HuH-7 (cell line): ENCODE measurements around the gene INCA1.
A peak's percentile ranks its signal among the peaks of the same experiment; 100 is the strongest.

Experiments used
- DNase-seq: peaks from one replicate; pipeline ENCODE4 v3.0.0; 2011; ENCODE audit warnings: low spot score

INCA1 gene

GRCh38 chr17:4970273-4970672 is 27.0 kb downstream of the INCA1 start:
- no peak for DNase-seq

- DNase-seq: no peak
Measured at GRCh38 chr17:4969551-4970173, 27.7 kb downstream of the INCA1 start.

GRCh38 chr17:4969047-4969550 is 28.2 kb downstream of the INCA1 start:
- no peak for DNase-seq

DNA sequence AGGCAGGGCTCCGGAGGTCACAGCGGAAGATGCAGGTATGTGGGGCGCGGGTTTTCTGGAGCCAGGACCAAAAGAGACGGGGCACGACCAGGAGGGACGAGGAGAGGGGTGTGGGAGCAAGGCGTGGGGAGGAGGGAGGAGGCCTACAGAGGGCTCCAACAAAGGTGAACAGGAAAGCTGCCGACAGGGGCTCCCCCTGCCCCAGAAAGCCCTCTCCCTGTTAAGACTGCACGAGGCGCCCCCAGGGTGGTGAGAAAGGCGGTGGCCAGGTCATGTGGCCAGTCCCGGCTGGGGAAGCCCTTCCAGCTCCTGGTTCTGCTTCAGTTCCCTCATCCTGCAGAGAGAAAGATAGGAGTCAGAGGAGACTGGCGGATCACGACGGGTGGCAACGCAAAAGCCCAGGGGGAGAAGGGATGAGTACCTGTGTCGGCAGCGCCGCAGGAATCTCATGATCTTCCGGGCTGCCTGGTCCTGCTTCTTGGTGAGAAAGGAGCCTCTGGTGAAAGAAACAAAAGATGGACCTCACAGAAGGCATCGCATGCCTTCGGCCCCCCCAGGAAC is 28.8 kb downstream of the INCA1 start:
- DNase-seq: no peak

- DNase-seq: peak; percentile 75
Measured at GRCh38 chr17:4967539-4968485, 29.5 kb downstream of the INCA1 start, which contains the start of gene SPAG7. TSS of gene SPAG7 (minus strand) at chr17:4967817. CDS start at chr17:4967804, 13 bp downstream.

DNA sequence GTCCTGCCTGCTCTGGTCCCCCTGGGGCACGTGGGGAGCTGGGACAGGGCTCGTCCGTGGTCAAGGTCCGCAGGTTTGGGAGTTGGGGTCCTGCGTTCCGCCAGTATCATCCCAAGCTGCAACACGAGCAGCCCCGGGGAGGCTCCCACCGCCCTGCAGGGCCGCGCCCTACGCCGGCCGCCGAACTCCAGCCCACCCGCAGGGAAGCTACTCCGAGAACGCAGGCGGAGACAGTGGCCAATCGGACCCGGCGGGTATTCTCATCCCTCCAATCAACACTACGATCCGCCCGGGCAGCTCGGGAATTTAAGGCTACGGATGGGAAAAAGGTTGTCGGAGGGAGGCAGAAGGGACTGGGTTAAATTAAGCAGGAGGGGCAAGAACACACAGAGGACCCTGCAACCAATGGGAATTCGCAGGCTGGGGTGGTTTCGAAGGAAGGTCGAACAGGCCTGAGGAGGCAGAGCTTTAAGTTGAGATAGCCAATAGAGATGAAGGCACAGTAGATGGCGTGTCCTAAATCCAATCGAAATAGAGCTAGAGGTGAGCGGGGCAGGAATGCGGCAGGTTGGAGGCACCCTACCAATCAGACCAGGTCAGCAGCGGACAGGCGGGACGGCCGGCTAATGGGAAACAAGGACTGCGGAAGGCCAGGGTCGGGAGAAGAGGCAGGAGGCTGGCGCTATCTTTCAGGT is 30.3 kb downstream of the INCA1 start:
- peak; percentile 95 for DNase-seq

DNA sequence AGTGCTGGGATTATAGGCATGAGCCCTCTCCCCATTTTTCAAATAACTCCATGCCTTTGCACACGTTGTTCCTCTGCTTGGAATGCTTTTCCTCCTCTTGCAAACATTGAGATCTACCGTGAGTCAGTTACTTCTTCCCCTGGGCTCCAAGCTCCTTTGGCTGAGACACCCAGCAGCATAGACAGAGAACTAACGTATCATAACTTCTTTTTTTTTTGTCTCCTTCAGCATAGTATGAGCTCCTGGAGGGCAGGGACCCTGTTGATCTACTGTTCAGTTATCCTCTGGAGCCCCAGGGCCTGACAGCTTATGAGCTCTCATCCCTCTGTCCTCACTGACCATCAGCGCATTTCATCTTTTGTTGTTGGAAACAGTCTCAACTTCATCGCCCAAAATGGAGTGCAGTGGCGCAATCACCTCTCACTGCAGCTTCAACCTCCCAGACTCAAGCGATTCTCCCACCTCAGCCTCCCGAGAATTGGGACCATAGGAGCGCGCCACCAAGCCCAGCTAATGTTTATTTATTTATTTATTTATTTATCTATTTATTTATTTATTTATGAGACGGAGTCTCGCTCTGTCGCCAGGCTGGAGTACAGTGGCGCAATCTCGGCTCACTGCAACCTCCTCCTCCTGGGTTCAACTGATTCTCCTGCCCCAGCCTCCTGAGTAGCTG is 31.9 kb downstream of the INCA1 start:
- DNase-seq: no peak

- DNase-seq: no peak
Measured at GRCh38 chr17:4960279-4960922, 36.9 kb downstream of the INCA1 start.

DNA sequence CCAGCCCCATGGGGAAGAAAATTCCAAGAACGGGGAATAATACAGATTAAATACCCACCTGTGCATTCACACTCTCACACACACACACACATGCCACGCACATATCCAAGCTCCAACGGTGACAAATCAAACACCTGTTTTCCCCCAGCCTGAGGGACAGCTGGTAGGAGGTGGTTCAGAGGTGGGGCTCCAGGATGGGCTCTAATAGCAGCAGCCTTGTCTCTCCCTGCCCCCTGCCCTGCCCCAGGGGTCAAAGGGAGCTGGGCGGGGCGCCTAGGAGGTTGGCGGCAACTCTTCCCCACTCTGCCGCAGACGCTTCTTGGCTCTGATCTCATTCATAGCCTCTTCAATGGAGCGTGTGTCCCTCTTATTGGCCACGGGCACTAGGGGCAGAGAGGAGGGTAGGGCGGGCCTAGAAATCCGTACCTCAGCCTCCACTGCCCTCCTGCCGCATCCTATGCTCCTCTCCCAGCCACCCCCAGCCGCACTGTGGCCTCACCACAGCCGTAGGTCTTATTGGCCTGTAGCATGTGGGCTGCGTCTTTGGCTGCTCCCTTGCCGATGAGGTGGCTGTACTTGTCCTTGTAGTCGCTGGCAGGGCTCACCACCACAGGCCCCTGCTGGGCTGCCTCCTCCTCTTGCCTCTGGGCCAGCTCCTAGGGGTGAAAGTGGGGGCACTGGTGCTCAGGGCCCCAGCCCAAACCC is 37.9 kb downstream of the INCA1 start:
- DNase-seq: no peak

DNA sequence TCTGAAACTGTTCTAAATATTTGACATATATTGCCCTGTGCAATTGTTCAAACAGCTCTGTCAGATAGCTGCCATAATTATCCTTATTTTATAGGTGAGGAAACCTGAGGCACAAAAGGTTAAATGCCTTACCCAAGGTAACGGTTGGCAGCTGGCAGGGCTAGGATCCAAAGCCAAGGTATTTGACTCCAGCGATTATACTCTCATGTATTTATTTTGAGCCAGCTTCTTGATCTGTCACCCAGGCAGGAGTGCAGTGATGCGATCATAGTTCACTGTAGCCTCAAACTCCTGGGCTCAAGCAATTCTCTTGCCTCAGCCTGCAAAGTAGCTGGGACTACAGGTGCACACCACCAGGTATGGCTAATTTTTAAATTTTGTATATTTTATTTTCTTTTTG is 39.2 kb downstream of the INCA1 start:
- DNase-seq: no peak

GRCh38 chr17:4956493-4957061 is 40.7 kb downstream of the INCA1 start:
- no peak for DNase-seq

- DNase-seq: no peak
Measured at GRCh38 chr17:4955091-4955490, 42.2 kb downstream of the INCA1 start.

GRCh38 chr17:4953451-4953961 is 43.8 kb downstream of the INCA1 start:
- DNase-seq: no peak

DNA sequence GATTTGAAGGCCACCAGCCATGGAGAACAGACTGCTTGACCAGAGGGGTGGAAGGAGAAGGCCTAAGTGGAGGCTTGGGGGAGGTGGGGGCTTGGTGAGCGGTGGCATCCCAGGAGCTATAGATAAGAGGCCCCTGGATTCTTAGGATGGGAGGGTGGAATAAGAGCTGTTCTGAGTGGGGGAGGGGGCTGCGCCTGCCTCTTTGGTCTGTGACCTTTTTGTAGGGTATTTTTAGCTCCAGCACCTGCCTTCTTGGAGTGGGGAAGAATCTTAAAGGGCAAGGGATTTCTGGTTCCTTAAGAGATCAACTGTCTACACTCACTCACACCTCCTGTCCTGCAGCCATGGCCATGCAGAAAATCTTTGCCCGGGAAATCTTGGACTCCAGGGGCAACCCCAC is 45.8 kb downstream of the INCA1 start:
- DNase-seq: no peak

- DNase-seq: no peak
Measured at GRCh38 chr17:4950746-4951204, 46.5 kb downstream of the INCA1 start, which contains the start of gene ENO3. TSS of gene ENO3 (plus strand) at chr17:4951119. CDS start at chr17:4951830, 711 bp downstream.

DNA sequence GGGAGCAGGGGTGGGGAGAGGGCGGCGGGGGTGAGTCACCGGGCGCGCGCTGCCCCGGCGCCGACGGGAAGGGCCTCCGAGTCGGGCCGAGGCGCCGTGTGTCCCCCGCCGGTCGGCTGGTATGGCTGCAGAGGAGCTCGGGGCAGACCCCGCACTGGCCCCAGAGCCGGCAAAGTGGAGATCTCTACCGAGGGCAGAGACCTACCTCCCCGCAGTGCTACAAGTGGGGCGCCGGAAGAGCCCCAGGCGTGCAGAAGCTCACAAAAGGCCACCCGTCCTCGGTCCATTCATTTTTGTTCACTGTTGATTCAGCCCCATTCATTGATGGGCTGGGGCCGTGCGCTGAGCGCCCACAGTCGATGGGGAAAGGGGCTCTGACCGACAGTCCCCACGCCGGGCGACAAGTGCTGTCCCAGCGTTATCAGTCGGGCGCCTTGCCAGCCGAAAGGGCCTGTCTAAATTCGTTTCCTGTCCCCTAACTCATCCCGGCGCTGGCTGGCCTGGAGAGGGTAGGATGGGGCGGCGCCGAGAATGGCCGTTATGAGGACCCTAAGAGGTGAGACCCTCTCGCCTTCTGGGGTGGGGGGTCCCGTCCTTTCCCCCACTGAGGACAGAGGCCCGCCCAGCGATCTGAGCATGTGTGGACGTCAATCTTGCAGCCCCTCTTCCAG is 47.1 kb downstream of the INCA1 start:
- no peak for DNase-seq

- DNase-seq: peak; percentile 81
Measured at GRCh38 chr17:4949321-4950074, 47.8 kb downstream of the INCA1 start.

GRCh38 chr17:4948931-4949320 is 48.4 kb downstream of the INCA1 start:
- peak; percentile 85 for DNase-seq
